ENCODE measurements around the gene ARHGAP5.

- TF ChIP-seq POLR2A (IDR thresholded peaks at IDR 0.05): no peak
- no peak for TF ChIP-seq CTCF (IDR thresholded peaks at IDR 0.05)
Observed at GRCh38 chr14:32044454-32044853, 32.6 kb upstream of the ARHGAP5 start.

Measured in breast epithelium (tissue), 3 donors.